B cell (primary cell): ENCODE results near the gene GRID1. TPM values are rescaled to one million over a fixed set of nuclear protein-coding genes. Genes with fewer than 3 reads are reported as not detected.
"Not testable (repeated sequence)": the region's sequence is repeated elsewhere in the genome, so short reads cannot be mapped to it uniquely, and the experiment has no call there.

Experiments
- ATAC-seq: fragments of 200-7000 bp; cut with Tn5 transposase; one replicate; pipeline ENCODE4 v1.10.0; 2021; ENCODE audit warnings: low read depth, mild to moderate bottlenecking, moderate number of reproducible peaks, moderate library complexity
- CTCF ChIA-PET: fragments of 350-600 bp; sonication (Branson Sonifier 250); formaldehyde crosslinking; loops from one replicate; lab custom pipeline; 2021; ENCODE audit warnings: antibody characterized with exemption, inconsistent platforms; lab: Charles Lee
- POLR2A ChIA-PET: fragments of 350-600 bp; sonication (Branson Sonifier 250); formaldehyde crosslinking; loops from one replicate; lab custom pipeline; 2021; ENCODE audit warnings: antibody characterized with exemption; lab: Charles Lee
- DNase-seq: peaks from one replicate; pipeline ENCODE4 v3.0.0; 2013
- H2AFZ ChIP-seq: 2 replicates; pipeline ENCODE4 v1.6.1; 2012; ENCODE audit warnings: mild to moderate bottlenecking, low read depth, low read length; ENCODE audit not compliant: insufficient read depth, poor library complexity, severe bottlenecking
- H3K27ac ChIP-seq, 2 donors: 1 replicate in 1 of 2; 2 replicates in 1 of 2; pipeline ENCODE4 v1.5.1; 2012 to 2013; ENCODE audit warnings: low read length in 2 of 2, mild to moderate bottlenecking in 2 of 2, moderate library complexity in 1 of 2
- H3K27me3 ChIP-seq, 4 experiments: fragments of 200-600 bp in 1 of 4; sonication (generic) in 1 of 4; replicated peaks in 1 of 4; 1 replicate in 2 of 4; 2 replicates in 2 of 4; pipeline versions ENCODE4 v1.6.1 to v1.7.0; 2013 to 2016; ENCODE audit warnings: low read length in 3 of 4, mild to moderate bottlenecking in 2 of 4, mixed read lengths in 1 of 4, moderate library complexity in 1 of 4; ENCODE audit not compliant: insufficient read depth in 4 of 4, control insufficient read depth in 3 of 4; ENCODE audit errors: control extremely low read depth in 1 of 4
- H3K36me3 ChIP-seq, 2 experiments: replicated peaks in 1 of 2; 1 replicate in 1 of 2; 2 replicates in 1 of 2; pipeline versions ENCODE4 v1.6.1 to v1.7.1; 2013; ENCODE audit warnings: low read length in 1 of 2; ENCODE audit not compliant: insufficient read depth in 2 of 2, control insufficient read depth in 1 of 2; ENCODE audit errors: control extremely low read depth in 1 of 2, extremely low read depth in 1 of 2
- H3K4me1 ChIP-seq, 2 donors: fragments of 200-600 bp in 1 of 2; sonication (generic) in 1 of 2; 1 replicate in 1 of 2; 2 replicates in 1 of 2; pipeline versions ENCODE4 v1.5.1 to v1.6.1; 2013 to 2017; ENCODE audit warnings: low read length in 2 of 2; ENCODE audit not compliant: control insufficient read depth in 2 of 2, insufficient read depth in 2 of 2
- H3K4me2 ChIP-seq: replicated peaks from 2 replicates; pipeline ENCODE3; 2012; ENCODE audit warnings: mild to moderate bottlenecking, low read depth, low read length; ENCODE audit not compliant: poor library complexity, severe bottlenecking
- H3K4me3 ChIP-seq, 5 experiments: fragments of 200-600 bp in 1 of 5; sonication (generic) in 1 of 5; 1 replicate in 3 of 5; 2 replicates in 2 of 5; pipeline versions ENCODE4 v1.5.1 to v1.7.0; 2011 to 2016; ENCODE audit warnings: low read length in 4 of 5, mild to moderate bottlenecking in 4 of 5, low read depth in 2 of 5, control low read depth in 1 of 5, moderate library complexity in 1 of 5; ENCODE audit not compliant: insufficient read depth in 1 of 5; ENCODE audit errors: control extremely low read depth in 1 of 5, extremely low read depth in 1 of 5
- H3K79me2 ChIP-seq: fragments of 200-600 bp; sonication (generic); one replicate; pipeline ENCODE4 v1.6.0; 2016; ENCODE audit warnings: low read length; ENCODE audit not compliant: control insufficient read depth, insufficient read depth
- H3K9ac ChIP-seq: fragments of 200-600 bp; sonication (generic); 2 replicates; pipeline ENCODE4 v1.6.1; 2017; ENCODE audit warnings: mild to moderate bottlenecking, low read length, moderate library complexity
- H3K9me3 ChIP-seq, 3 donors: one replicate each; pipeline versions ENCODE4 v1.6.1 to v1.7.1; 2013; ENCODE audit warnings: low read length in 2 of 3; ENCODE audit not compliant: control insufficient read depth in 2 of 3, insufficient read depth in 1 of 3; ENCODE audit errors: control extremely low read depth in 1 of 3
- H4K20me1 ChIP-seq: 2 replicates; pipeline ENCODE4 v1.6.0; 2012; ENCODE audit warnings: mild to moderate bottlenecking, low read length; ENCODE audit not compliant: insufficient read depth, control insufficient read depth, poor library complexity, severe bottlenecking
- H3K27ac Mint-ChIP-seq: one replicate; pipeline ENCODE4 v1.8.0; 2021; ENCODE audit warnings: mixed read lengths
- H3K27me3 Mint-ChIP-seq: one replicate; pipeline ENCODE4 v1.8.0; 2021; ENCODE audit warnings: mixed read lengths
- H3K4me1 Mint-ChIP-seq: one replicate; pipeline ENCODE4 v1.8.0; 2021; ENCODE audit warnings: mixed read lengths
- H3K4me3 Mint-ChIP-seq: one replicate; pipeline ENCODE4 v1.8.0; 2021; ENCODE audit warnings: mixed read lengths
- H3K9me3 Mint-ChIP-seq: one replicate; pipeline ENCODE4 v1.8.0; 2022; ENCODE audit warnings: mixed read lengths; ENCODE audit not compliant: insufficient read depth
- EZH2 ChIP-seq: IDR thresholded peaks from 2 replicates; pipeline ENCODE4 v1.6.1; 2012; ENCODE audit warnings: borderline replicate concordance, low read depth, mild to moderate bottlenecking, moderate library complexity, low read length; ENCODE audit not compliant: insufficient read depth, poor library complexity, severe bottlenecking
- WGBS: methylation state at CpG from one replicate; pipeline ENCODE4 v1.1.5; 2013; ENCODE audit warnings: missing lambda C conversion rate; ENCODE audit not compliant: insufficient coverage; 5-methylcytosine and 5-hydroxymethylcytosine counted together
- intact Hi-C: fragments of 100-400 bp; cut with micrococcal nuclease; formaldehyde crosslinking; loops from one replicate; pipeline ENCODE4 v1.10.0; 2022
- polyA plus RNA-seq: library from polyadenylated mRNA; depleted of rRNA; stranded (reverse); fragments of >200 nt; gene quantifications from 2 replicates; pipeline ENCODE4 v1.2.3, GENCODE V29; 2012
- total RNA-seq, 2 donors: library from RNA; stranded (reverse); fragments of 120-200 nt in 1 of 2; gene quantifications; 1 replicate in 1 of 2; 2 replicates in 1 of 2; pipeline versions ENCODE4 v1.2.3 to v1.2.4, GENCODE V29; 2013 to 2022
- TF ChIP-seq, protein P1 (sequence below): fragments of 200-600 bp; IDR thresholded peaks from one replicate; pipeline ENCODE4 v1.8.0; 2022; ENCODE audit warnings: antibody characterized with exemption, mild to moderate bottlenecking

Gene GRID1
- total and polyA plus RNA-seq, 2 donors (not counting 1 experiment from before 2014, with no cell fraction given) = not detected

DNA sequence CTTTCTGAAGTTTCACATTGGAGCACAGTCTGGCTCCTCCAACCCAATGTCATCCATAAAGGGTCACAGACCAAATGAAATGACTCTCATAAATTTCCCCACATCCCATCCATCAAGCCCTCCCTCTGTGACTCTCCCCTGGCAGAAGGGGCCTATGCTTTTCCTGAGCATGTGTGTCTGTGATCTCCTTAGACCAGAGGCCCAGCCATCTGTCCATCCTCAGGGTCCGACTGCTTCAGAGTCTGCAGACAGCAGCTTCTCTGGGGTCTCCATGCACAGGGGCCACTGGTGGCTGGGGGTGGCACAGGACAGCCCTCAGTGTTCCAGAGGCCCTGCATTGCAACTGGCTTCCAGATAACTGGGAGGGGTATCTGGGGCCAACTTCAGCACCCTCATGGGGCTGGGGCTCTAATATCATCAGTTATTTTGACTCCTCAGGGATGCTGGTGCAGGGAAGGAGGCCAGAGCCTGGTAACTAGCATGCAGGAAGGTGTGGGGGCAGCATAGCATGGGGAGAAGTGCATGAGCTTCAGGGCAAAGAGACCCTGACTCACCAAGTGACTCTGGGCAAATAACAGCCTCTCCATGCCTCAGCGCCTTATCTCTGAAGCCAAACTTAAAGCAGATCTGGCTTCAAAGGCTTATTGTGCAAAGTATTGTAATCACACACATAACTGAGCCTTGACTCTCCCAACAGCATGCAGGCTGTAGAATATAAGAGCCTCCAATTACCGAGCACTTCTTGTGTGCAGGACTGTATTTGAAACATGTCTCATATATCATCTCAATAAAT, 266.9 kb downstream of the GRID1 start:
- H3K4me3 ChIP-seq = no peak overlapping the region
- Mint-ChIP-seq H3K27ac (no peak overlapping the region), H3K4me1 (no peaks in the 10 kb centered on the region), H3K4me3 (no peak overlapping the region), H3K27me3 (peaks cover 3% of the 10 kb centered on the region), H3K9me3 (no peaks in the 10 kb centered on the region)
- ChIA-PET CTCF (no interaction called here), POLR2A (no interaction called here)
- intact Hi-C loops = no loop called here
- DNase-seq = no peak
- H4K20me1 ChIP-seq = no peaks in the 10 kb centered on the region
- H2AFZ ChIP-seq = no peak overlapping the region
- H3K4me1 ChIP-seq = no peaks in the 10 kb centered on the region
- H3K9ac ChIP-seq = no peak overlapping the region
- H3K9me3 ChIP-seq = peaks cover 0 to 8% (median 0%) of the 10 kb centered on the region in 3 donors
- H3K36me3 ChIP-seq = no peaks in the 10 kb centered on the region
- TF ChIP-seq EZH2 = no peak
- TF ChIP-seq, protein P1, sequence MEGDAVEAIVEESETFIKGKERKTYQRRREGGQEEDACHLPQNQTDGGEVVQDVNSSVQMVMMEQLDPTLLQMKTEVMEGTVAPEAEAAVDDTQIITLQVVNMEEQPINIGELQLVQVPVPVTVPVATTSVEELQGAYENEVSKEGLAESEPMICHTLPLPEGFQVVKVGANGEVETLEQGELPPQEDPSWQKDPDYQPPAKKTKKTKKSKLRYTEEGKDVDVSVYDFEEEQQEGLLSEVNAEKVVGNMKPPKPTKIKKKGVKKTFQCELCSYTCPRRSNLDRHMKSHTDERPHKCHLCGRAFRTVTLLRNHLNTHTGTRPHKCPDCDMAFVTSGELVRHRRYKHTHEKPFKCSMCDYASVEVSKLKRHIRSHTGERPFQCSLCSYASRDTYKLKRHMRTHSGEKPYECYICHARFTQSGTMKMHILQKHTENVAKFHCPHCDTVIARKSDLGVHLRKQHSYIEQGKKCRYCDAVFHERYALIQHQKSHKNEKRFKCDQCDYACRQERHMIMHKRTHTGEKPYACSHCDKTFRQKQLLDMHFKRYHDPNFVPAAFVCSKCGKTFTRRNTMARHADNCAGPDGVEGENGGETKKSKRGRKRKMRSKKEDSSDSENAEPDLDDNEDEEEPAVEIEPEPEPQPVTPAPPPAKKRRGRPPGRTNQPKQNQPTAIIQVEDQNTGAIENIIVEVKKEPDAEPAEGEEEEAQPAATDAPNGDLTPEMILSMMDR = no peak
- WGBS = 92% methylated on average over 1 of the region's 3 CpGs
- no peak overlapping the region for H3K27ac ChIP-seq
- H3K4me2 ChIP-seq = no peak overlapping the region
- H3K27me3 ChIP-seq = no peaks in the 10 kb centered on the region
- ATAC-seq = no peak
- no peaks in the 10 kb centered on the region for H3K79me2 ChIP-seq

- ATAC-seq (no peak), DNase-seq (no peak)
- Histone ChIP-seq H3K9me3 (peaks cover 0 to 7% (median 0%) of the 10 kb centered on the region in 3 donors), H3K27ac (no peak overlapping the region), H3K36me3 (no peaks in the 10 kb centered on the region), H3K4me2 (no peak overlapping the region), H3K4me1 (no peaks in the 10 kb centered on the region), H3K9ac (no peak overlapping the region), H2AFZ (no peak overlapping the region), H3K27me3 (no peaks in the 10 kb centered on the region), H4K20me1 (no peaks in the 10 kb centered on the region), H3K79me2 (no peaks in the 10 kb centered on the region), H3K4me3 (no peak overlapping the region)
- Mint-ChIP-seq H3K4me1 (no peaks in the 10 kb centered on the region), H3K9me3 (no peaks in the 10 kb centered on the region), H3K27me3 (peaks cover 3% of the 10 kb centered on the region), H3K4me3 (no peak overlapping the region), H3K27ac (no peak overlapping the region)
- TF ChIP-seq, protein P1 = no peak
- no peak for TF ChIP-seq EZH2
- POLR2A ChIA-PET = no interaction called here
- CTCF ChIA-PET = no interaction called here
- WGBS = 83% methylated on average over 3 of the region's 5 CpGs
- intact Hi-C loops = no loop called here
These were observed 268.3 kb downstream of the GRID1 start for GRCh38 chr10:86098187-86098881.

DNA sequence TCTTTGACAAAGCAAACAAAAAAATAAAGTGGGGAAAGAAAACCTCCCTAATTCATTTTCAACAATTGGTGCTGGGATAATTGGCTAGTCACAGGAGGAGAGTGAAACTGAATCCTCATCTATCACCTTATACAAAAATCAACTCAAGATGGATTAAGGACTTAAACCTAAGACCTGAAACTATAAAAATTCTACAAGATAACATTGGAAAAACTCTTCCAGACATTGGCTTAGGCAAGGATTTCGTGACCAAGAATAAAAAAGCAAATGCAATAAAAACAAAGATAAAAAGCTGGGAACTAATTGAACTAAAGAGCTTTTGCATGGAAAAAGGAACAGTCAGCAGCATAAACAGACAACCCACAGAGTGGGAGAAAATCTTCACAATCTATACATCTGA, 271.5 kb downstream of the GRID1 start:
- H3K4me1 Mint-ChIP-seq, H3K9me3 Mint-ChIP-seq, DNase-seq, CTCF ChIA-PET, H3K79me2 ChIP-seq, H3K4me3 ChIP-seq, H3K36me3 ChIP-seq, H3K9me3 ChIP-seq, H3K4me2 ChIP-seq, H3K4me3 Mint-ChIP-seq, H3K9ac ChIP-seq, ATAC-seq, H3K27ac ChIP-seq, H3K27me3 Mint-ChIP-seq, H2AFZ ChIP-seq, intact Hi-C loops, H3K27me3 ChIP-seq, H4K20me1 ChIP-seq, H3K4me1 ChIP-seq, POLR2A ChIA-PET, H3K27ac Mint-ChIP-seq: not testable (repeated sequence)
- WGBS = no CpG with 5 or more reads among the region's 1 CpG
